ENCODE data around the gene SLC26A3. TPM values are rescaled to one million over a fixed set of nuclear protein-coding genes. Genes with fewer than 3 reads are reported as not detected.

The SLC26A3 gene
- total and polyA plus RNA-seq, 2 of the 8 experiments (the other 6 are each of a cell fraction or from before 2014, with no cell fraction given), result not detected

DNA sequence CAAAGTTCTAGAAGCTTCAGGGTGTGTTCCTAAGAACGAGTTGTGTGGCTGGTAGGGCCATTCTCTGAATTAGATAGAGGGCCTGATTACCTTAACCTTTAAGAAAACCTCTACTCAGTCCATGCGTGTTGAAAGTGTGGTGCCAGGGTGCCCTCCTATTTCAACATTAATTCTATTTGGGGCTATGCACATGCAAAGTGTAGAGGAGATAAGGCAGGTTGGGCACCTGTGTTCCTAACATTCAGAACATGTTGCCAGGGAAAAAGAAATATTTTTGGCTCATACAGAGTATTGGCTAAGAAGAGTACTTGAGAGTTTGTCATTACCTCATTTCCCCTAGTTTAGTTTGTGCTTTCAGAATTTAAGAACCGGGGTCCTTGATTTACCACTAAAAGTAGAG is 20.6 kb downstream of the SLC26A3 start:
- H3K4me2 ChIP-seq (ENCODE audit: insufficient read depth in 1 of 2, low read depth in 2 of 2, low read length in 2 of 2), result no peak overlapping the region
- no peaks in the 10 kb centered on the region for H3K36me3 ChIP-seq (ENCODE audit: control insufficient read depth in 2 of 4, insufficient read depth in 4 of 4, low read length in 3 of 4)
- no peak for FAIRE-seq
- ChIA-PET CTCF (ENCODE audit: partially characterized antibody) (no interaction called here), POLR2A (ENCODE audit: partially characterized antibody) (no interaction called here)
- H2BK120ac ChIP-seq (replicated peaks; ENCODE audit: low read depth, low read length), result no peak overlapping the region
- no peaks in the 10 kb centered on the region for H3K4me1 ChIP-seq (replicated peaks in 1 of 4; ENCODE audit: control insufficient read depth in 3 of 4, insufficient read depth in 4 of 4, low read length in 3 of 4)
- no peak overlapping the region for H2BK5ac ChIP-seq (ENCODE audit: low read depth, low read length)
- H3K9me3 ChIP-seq (ENCODE audit: insufficient read depth in 2 of 2, low read depth in 1 of 2, low read length in 1 of 2), result no peaks in the 10 kb centered on the region
- no peaks in the 10 kb centered on the region for H4K20me1 ChIP-seq (replicated peaks in 1 of 2; ENCODE audit: control insufficient read depth in 1 of 2, insufficient read depth in 2 of 2, low read length in 2 of 2)
- H3K4me3 ChIP-seq (ENCODE audit: extremely low read depth in 1 of 4, insufficient read depth in 2 of 4, low read depth in 3 of 4, low read length in 4 of 4), result no peak overlapping the region
- WGBS, 2 experiments (ENCODE audit: extremely low coverage in 1 of 2, insufficient coverage in 1 of 2, insufficient read length in 1 of 2, insufficient replicate concordance in 2 of 2, low coverage in 1 of 2, low lambda C conversion rate in 2 of 2, missing lambda C conversion rate in 1 of 2), result 90% methylated on average over 3 of the region's 3 CpGs; no CpG with 5 or more reads in 1 of the 2 experiments
- H3K23ac ChIP-seq (ENCODE audit: insufficient read length), result no peak overlapping the region
- no peak overlapping the region for H3K27ac ChIP-seq (ENCODE audit: low read depth, low read length)
- TF ChIP-seq CHD1 (IDR thresholded peaks at IDR 0.05; ENCODE audit: low read depth, low read length), result no peak
- TF ChIP-seq POLR2AphosphoS5 (IDR thresholded peaks at IDR 0.05; ENCODE audit: low read depth, low read length), result no peak
- TF ChIP-seq NRF1 (IDR thresholded peaks at IDR 0.05; ENCODE audit: low read depth, low read length), result no peak
- no peak for TF ChIP-seq CBX8 (IDR thresholded peaks at IDR 0.05; ENCODE audit: borderline replicate concordance, low read depth, low read length)
- no peak overlapping the region for H4K91ac ChIP-seq (replicated peaks; ENCODE audit: insufficient read length, low read length)
- H3K9ac ChIP-seq (replicated peaks in 1 of 4; ENCODE audit: extremely low read depth in 1 of 4, low read depth in 3 of 4, low read length in 3 of 4), result no peak overlapping the region
- DNase-seq (ENCODE audit: low read depth in 1 of 2, low spot score in 2 of 2), result no peak
- no peak overlapping the region for H3K56ac ChIP-seq (replicated peaks; ENCODE audit: insufficient read length, low read depth, low read length)
- no peak overlapping the region for H2AK5ac ChIP-seq (ENCODE audit: low read depth, low read length)
- no peak overlapping the region for H3K18ac ChIP-seq (ENCODE audit: extremely low read depth, low read length)
- no peak overlapping the region for H3K4ac ChIP-seq (replicated peaks; ENCODE audit: insufficient read length, low read depth, low read length)
- no peak overlapping the region for H2BK12ac ChIP-seq (ENCODE audit: low read depth, low read length)
- no peaks in the 10 kb centered on the region for H3K79me2 ChIP-seq (ENCODE audit: control insufficient read depth in 1 of 2, insufficient read depth in 2 of 2, low read length in 2 of 2)
- H2BK15ac ChIP-seq (ENCODE audit: low read length), result no peak overlapping the region
- no peak overlapping the region for H2AFZ ChIP-seq (ENCODE audit: low read length)
- no peaks in the 10 kb centered on the region for H3K23me2 ChIP-seq (ENCODE audit: low read depth, low read length)
- no peaks in the 10 kb centered on the region for H3K79me1 ChIP-seq (ENCODE audit: low read depth, low read length)
- no peak overlapping the region for H2BK20ac ChIP-seq (ENCODE audit: low read length)
- no peak overlapping the region for H4K8ac ChIP-seq (ENCODE audit: extremely low read depth, insufficient read depth, low read length)
- H3K14ac ChIP-seq (ENCODE audit: insufficient read length), result no peak overlapping the region
- no peak overlapping the region for H4K5ac ChIP-seq (ENCODE audit: insufficient read length, low read depth, low read length)
- H3K27me3 ChIP-seq (replicated peaks in 1 of 4; ENCODE audit: control insufficient read depth in 3 of 4, extremely low read depth in 1 of 4, insufficient read depth in 3 of 4, low read length in 3 of 4), result no peaks in the 10 kb centered on the region; a peak in 1 of 7 replicates
